ENCODE data around the gene FRMD4B. TPM values are rescaled to one million over a fixed set of nuclear protein-coding genes. Genes with fewer than 3 reads are reported as not detected.

The FRMD4B gene
- total RNA-seq, 3 donors from 2014 or later, result 26.0 to 29.4 (median 28.6) TPM

DNA sequence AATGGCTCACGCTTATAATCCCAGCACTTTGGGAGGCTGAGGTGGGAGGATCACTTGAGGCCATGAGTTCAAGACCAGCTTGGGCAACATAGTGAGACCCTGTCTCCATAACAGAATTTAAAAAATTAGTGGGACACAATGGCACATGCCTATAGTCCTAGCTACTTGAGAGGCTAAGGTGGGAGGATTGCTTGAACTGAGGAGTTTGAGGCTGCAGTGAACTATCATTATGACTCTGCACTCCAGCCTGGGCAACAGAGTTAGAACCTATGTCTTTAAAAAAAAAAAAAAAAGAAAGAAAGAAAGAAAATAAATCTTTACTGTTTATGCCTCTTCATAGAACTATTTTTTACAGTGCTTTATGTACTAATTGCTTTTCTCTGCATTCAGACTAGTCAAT lies 178.9 kb downstream of the FRMD4B start:
- peaks cover 6% of the 10 kb centered on the region for H3K4me1 ChIP-seq (ENCODE audit: low read depth)
- H3K9me3 ChIP-seq, result no peaks in the 10 kb centered on the region
- TF ChIP-seq, protein P1, sequence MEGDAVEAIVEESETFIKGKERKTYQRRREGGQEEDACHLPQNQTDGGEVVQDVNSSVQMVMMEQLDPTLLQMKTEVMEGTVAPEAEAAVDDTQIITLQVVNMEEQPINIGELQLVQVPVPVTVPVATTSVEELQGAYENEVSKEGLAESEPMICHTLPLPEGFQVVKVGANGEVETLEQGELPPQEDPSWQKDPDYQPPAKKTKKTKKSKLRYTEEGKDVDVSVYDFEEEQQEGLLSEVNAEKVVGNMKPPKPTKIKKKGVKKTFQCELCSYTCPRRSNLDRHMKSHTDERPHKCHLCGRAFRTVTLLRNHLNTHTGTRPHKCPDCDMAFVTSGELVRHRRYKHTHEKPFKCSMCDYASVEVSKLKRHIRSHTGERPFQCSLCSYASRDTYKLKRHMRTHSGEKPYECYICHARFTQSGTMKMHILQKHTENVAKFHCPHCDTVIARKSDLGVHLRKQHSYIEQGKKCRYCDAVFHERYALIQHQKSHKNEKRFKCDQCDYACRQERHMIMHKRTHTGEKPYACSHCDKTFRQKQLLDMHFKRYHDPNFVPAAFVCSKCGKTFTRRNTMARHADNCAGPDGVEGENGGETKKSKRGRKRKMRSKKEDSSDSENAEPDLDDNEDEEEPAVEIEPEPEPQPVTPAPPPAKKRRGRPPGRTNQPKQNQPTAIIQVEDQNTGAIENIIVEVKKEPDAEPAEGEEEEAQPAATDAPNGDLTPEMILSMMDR (IDR thresholded peaks at IDR 0.05), result no peak
- DNase-seq (no peak), ATAC-seq (no peak)
- H3K4me3 ChIP-seq, result no peak overlapping the region
- H3K36me3 ChIP-seq (ENCODE audit: low read depth), result no peaks in the 10 kb centered on the region
- intact Hi-C loops (cut with DNase I, micrococcal nuclease), result no loop called here

DNA sequence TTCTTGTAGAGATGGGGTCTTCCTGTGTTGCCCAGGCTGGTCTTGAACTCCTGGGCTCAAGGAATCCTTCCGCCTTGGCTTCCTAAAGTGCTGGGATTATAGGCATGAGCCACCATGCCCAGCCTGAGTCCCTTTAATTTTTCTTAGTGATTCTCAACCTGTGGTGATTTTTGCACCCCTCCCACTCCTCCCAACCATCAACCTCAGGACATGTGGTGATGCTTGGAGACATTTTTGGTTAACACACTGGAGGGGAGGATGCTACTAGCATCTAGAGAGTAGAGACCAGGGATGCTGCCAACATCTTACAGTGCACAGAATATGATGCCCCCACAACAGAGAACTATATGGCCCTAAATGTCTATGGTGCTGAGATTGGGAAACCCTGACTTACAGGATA lies 180.5 kb downstream of the FRMD4B start:
- DNase-seq (no peak), ATAC-seq (no peak)
- Histone ChIP-seq H3K36me3 (ENCODE audit: low read depth) (no peaks in the 10 kb centered on the region), H3K4me1 (ENCODE audit: low read depth) (peaks cover 13% of the 10 kb centered on the region), H3K4me3 (no peak overlapping the region), H3K9me3 (no peaks in the 10 kb centered on the region)
- TF ChIP-seq, protein P1 (IDR thresholded peaks at IDR 0.05), result no peak
- intact Hi-C loops (cut with DNase I, micrococcal nuclease), result no loop called here

DNA sequence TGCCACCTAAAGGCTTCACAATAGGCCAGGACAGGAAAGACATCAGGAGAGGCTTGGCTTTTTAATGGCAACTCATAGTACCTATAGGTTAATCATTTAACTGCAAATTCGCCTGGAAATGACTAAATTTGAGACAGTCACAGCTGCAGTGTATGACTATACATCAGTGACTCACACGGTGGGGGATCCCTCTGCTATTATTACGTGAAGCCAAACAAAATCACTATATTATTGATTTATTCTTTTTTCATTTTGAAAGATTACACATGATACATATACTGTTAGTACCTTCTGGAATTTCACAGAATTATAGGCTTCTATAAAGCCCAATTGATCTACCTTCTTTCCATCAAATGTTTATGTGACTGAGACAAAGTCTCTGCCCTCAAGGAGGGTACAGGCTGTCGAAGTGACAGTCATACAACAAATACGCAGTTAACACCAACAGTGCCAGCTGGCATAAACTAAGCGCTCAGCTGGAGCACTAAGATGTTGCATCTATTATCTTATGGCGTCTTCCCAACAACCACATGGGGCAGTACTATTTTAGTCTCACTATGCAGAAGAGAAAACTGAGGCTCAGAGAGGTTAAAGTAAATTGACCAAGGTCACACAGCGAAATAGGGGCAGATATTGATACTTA lies 181.5 kb downstream of the FRMD4B start:
- Histone ChIP-seq H3K4me3 (no peak overlapping the region), H3K9me3 (no peaks in the 10 kb centered on the region), H3K4me1 (ENCODE audit: low read depth) (peaks cover 13% of the 10 kb centered on the region), H3K36me3 (ENCODE audit: low read depth) (no peaks in the 10 kb centered on the region)
- ATAC-seq (peak; percentile 56), DNase-seq (no peak)
- TF ChIP-seq, protein P1 (IDR thresholded peaks at IDR 0.05), result no peak
- intact Hi-C loops (cut with DNase I, micrococcal nuclease), result no loop called here

DNA sequence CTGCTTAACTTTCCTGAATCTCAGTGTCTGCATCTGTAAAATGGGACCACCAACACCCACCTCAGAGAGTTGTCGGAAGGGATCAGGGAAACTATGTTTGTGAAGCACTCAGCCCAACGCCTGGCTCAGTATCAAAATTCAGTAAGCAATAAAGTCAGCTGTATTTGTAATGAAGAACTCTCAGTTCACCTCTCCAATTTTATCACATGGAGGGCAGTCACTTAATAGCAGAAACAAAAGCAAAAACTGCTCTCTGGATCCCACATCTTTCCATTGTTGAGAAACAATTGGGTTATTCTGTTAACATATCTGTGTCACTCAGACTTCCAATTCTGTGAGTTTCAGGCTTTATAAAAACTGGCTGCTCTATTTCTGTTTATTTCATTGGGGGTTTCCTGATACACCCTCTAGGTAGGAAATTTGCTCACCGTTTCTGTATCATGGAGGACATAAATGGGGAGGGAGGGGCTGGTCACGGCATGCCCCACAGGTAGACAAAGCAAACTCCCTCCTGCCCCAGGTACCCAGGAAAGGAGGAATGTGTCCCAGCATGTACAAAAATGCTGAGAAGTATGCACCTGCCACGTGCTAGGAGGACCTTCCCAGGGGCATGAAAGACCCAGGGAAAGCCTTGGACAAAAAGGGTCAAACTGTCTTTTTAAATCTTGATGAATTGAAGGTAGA lies 182.1 kb downstream of the FRMD4B start:
- H3K4me3 ChIP-seq, result no peak overlapping the region
- intact Hi-C loops (cut with DNase I, micrococcal nuclease), result no loop called here
- H3K9me3 ChIP-seq, result no peaks in the 10 kb centered on the region
- TF ChIP-seq, protein P1 (IDR thresholded peaks at IDR 0.05), result no peak
- H3K4me1 ChIP-seq (ENCODE audit: low read depth), result peaks cover 14% of the 10 kb centered on the region
- ATAC-seq, result no peak
- no peak for DNase-seq
- no peaks in the 10 kb centered on the region for H3K36me3 ChIP-seq (ENCODE audit: low read depth)

DNA sequence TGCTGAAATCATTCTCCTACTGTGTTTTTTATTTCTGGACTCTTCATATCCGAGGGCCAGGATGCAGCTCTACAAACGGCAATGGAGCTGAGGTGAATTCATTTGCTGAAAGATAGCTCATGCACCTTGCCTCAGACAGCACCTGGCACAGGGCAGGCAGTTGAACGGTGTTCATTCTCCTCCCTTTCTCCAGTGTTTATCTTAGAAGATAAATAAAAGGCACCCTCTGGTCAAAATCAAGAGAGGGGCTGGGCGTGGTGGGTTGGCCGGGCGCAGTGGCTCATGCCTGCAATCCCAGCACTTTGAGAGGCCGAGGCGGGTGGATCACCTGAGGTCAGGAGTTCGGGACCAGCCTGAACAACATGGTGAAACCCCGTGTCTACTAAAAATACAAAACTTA lies 184.2 kb downstream of the FRMD4B start:
- no peaks in the 10 kb centered on the region for H3K36me3 ChIP-seq (ENCODE audit: low read depth)
- intact Hi-C loops (cut with DNase I, micrococcal nuclease), result no loop called here
- peak; percentile 45 for ATAC-seq
- H3K4me3 ChIP-seq, result no peak overlapping the region
- H3K4me1 ChIP-seq (ENCODE audit: low read depth), result peaks cover 17% of the 10 kb centered on the region
- TF ChIP-seq, protein P1 (IDR thresholded peaks at IDR 0.05), result no peak
- peak; percentile 61 to 71 (median 68) for DNase-seq
- no peaks in the 10 kb centered on the region for H3K9me3 ChIP-seq

Measured in mucosa of descending colon (tissue), 3 donors.